Measurements from ENCODE around the gene LIMCH1. TPM values are rescaled to one million over a fixed set of nuclear protein-coding genes. Genes with fewer than 3 reads are reported as not detected.

LIMCH1 gene
- total RNA-seq, 1 experiment from 2014 or later, result 10.4 TPM

DNA sequence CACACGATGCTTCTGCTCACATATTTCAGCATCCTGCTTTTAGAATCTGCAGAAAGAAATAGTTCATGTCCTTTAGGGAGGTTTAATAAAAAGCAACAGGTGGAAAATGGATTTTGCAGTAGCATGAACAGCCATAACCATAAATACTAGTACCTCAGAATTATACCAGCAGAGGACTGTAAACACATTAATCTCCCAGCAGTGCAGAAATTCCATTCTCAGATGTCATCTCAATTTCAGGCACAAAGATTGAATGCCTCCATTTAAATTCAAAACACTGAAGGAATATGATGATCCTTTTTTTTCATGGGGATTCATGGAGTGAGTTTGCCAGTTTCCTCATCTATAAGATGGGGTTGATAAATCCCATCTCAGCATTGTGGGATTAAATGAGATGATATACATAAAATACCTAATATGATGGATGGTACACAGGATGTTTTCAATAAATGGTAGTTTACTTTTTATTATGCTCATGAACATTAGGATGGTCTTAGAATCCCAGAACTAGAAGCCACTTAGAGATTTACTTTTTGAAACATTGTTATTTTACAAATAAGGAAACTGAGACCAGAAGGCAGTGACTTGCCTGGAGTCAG lies 566 bp upstream of the LIMCH1 start:
- Histone ChIP-seq H3K79me2 (ENCODE audit: insufficient read depth, low read length) (no peaks in the 10 kb centered on the region), H3K4me3 (replicated peaks in 1 of 2; ENCODE audit: low read depth in 1 of 2, low read length in 2 of 2) (no peak overlapping the region), H3K9ac (ENCODE audit: low read length) (no peak overlapping the region), H3K27me3 (ENCODE audit: insufficient read depth, low read length) (no peaks in the 10 kb centered on the region), H3K36me3 (ENCODE audit: control insufficient read depth in 1 of 2, insufficient read depth in 2 of 2, low read length in 2 of 2) (no peaks in the 10 kb centered on the region), H4K20me1 (ENCODE audit: insufficient read depth) (no peaks in the 10 kb centered on the region), H3K9me2 (ENCODE audit: insufficient read depth) (no peaks in the 10 kb centered on the region), H2AFZ (ENCODE audit: low read depth, low read length, poor library complexity, severe bottlenecking) (no peak overlapping the region), H3K4me1 (ENCODE audit: control insufficient read depth in 1 of 2, insufficient read depth in 2 of 2, low read length in 2 of 2) (no peaks in the 10 kb centered on the region), H3K4me2 (ENCODE audit: low read length) (no peak overlapping the region), H3K27ac (ENCODE audit: low read depth, low read length) (no peak overlapping the region), H3K9me3 (ENCODE audit: control insufficient read depth in 1 of 2, insufficient read depth in 1 of 2, low read depth in 1 of 2, low read length in 2 of 2) (no peaks in the 10 kb centered on the region)
- ChIA-PET RAD21 (ENCODE audit: low non-redundant PET in 1 of 2, low total read pairs in 2 of 2, uncharacterized antibody in 2 of 2, unreplicated experiment in 2 of 2) (no interaction called here), CTCF (no interaction called here), POLR2A (no interaction called here)
- TF ChIP-seq FOSL1 (IDR thresholded peaks at IDR 0.05; ENCODE audit: low read depth) (no peak), REST (IDR thresholded peaks at IDR 0.05; ENCODE audit: low read depth) (no peak), SRF (IDR thresholded peaks at IDR 0.05; ENCODE audit: low read depth) (no peak), JUND (IDR thresholded peaks at IDR 0.05) (no peak), SP1 (IDR thresholded peaks at IDR 0.05; ENCODE audit: low read depth) (no peak), CBX3 (IDR thresholded peaks at IDR 0.05; ENCODE audit: low read depth) (no peak), POLR2AphosphoS5 (IDR thresholded peaks at IDR 0.05; ENCODE audit: low read depth, low read length) (no peak), CEBPB (IDR thresholded peaks at IDR 0.05; ENCODE audit: low read depth) (no peak), ZNF274 (IDR thresholded peaks at IDR 0.05; ENCODE audit: low read depth, low read length) (no peak), CTCF (IDR thresholded peaks at IDR 0.05 in 2 of 3, conservative IDR thresholded peaks at IDR 0.05 in 1 of 3; ENCODE audit: borderline replicate concordance in 1 of 3, insufficient read depth in 1 of 3, low read depth in 2 of 3, low read length in 2 of 3) (no peak), RAD21 (IDR thresholded peaks at IDR 0.05; ENCODE audit: low read depth) (no peak), EGR1 (IDR thresholded peaks at IDR 0.05; ENCODE audit: low read depth) (no peak), EZH2 (IDR thresholded peaks at IDR 0.05) (no peak)
- TF ChIP-seq, protein P1, sequence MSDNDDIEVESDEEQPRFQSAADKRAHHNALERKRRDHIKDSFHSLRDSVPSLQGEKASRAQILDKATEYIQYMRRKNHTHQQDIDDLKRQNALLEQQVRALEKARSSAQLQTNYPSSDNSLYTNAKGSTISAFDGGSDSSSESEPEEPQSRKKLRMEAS (IDR thresholded peaks at IDR 0.05), result no peak
- TF ChIP-seq, protein P2, sequence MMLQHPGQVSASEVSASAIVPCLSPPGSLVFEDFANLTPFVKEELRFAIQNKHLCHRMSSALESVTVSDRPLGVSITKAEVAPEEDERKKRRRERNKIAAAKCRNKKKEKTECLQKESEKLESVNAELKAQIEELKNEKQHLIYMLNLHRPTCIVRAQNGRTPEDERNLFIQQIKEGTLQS (IDR thresholded peaks at IDR 0.05), result no peak
- intact Hi-C loops (cut with micrococcal nuclease), result no loop called here
- ATAC-seq (no peak), DNase-seq (ENCODE audit: low read depth, low spot score) (no peak)
- BruUV-seq (replicated peaks), result no TSS peak
